ENCODE data around the gene NME9.

NME9 gene

DNA sequence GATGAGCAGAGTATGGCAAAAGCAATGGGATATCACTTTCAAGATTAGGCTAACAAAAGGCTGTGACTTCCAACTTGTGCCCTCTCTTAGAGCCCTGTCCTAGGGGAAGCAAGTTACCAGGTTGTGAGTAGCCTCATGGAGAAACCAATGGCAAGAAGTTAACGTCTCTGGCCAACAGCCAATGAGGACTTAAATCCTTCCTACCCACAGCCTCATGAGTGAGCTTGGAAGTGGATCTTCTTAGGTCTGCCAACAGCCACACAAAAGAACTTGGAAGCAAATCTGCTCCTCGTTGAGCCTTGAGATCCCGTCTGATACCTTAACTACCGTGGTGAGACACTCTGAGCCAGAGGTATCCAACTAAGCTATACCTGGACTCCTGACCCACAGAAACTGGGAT, 5.7 kb downstream of the NME9 start:
- no peak for DNase-seq
- no peaks in the 10 kb centered on the region for H3K4me1 ChIP-seq (ENCODE audit: low read length)
- no peak overlapping the region for H3K4me2 ChIP-seq (ENCODE audit: low read depth, low read length)
- H3K9me3 ChIP-seq (replicated peaks; ENCODE audit: insufficient read depth, low read length) = no peaks in the 10 kb centered on the region
- no peaks in the 10 kb centered on the region for H3K36me3 ChIP-seq (replicated peaks; ENCODE audit: insufficient read depth, low read length)
- no peaks in the 10 kb centered on the region for H3K27me3 ChIP-seq (replicated peaks; ENCODE audit: insufficient read depth, low read length)
- H3K4me3 ChIP-seq (ENCODE audit: low read length) = no peak overlapping the region
- no peak overlapping the region for H3K9ac ChIP-seq (ENCODE audit: low read length)
- TF ChIP-seq EZH2phosphoT487 (IDR thresholded peaks at IDR 0.05; ENCODE audit: low read length) (no peak), EZH2 (optimal IDR thresholded peaks at IDR 0.05; ENCODE audit: low read depth, low read length) (no peak)
- TF ChIP-seq, protein P1, sequence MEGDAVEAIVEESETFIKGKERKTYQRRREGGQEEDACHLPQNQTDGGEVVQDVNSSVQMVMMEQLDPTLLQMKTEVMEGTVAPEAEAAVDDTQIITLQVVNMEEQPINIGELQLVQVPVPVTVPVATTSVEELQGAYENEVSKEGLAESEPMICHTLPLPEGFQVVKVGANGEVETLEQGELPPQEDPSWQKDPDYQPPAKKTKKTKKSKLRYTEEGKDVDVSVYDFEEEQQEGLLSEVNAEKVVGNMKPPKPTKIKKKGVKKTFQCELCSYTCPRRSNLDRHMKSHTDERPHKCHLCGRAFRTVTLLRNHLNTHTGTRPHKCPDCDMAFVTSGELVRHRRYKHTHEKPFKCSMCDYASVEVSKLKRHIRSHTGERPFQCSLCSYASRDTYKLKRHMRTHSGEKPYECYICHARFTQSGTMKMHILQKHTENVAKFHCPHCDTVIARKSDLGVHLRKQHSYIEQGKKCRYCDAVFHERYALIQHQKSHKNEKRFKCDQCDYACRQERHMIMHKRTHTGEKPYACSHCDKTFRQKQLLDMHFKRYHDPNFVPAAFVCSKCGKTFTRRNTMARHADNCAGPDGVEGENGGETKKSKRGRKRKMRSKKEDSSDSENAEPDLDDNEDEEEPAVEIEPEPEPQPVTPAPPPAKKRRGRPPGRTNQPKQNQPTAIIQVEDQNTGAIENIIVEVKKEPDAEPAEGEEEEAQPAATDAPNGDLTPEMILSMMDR (IDR thresholded peaks at IDR 0.05; ENCODE audit: low read length) = no peak
- no peaks in the 10 kb centered on the region for H3K9me2 ChIP-seq (replicated peaks; ENCODE audit: insufficient read depth, low read length)
- no peaks in the 10 kb centered on the region for H4K20me1 ChIP-seq (ENCODE audit: insufficient read depth, low read length)
- no peaks in the 10 kb centered on the region for H3F3A ChIP-seq (ENCODE audit: insufficient read depth, low read length)
- no peaks in the 10 kb centered on the region for H3K79me2 ChIP-seq (ENCODE audit: low read length)
- H3K27ac ChIP-seq (ENCODE audit: low read length) = no peak overlapping the region
- H2AFZ ChIP-seq (ENCODE audit: low read length) = no peak overlapping the region

DNA sequence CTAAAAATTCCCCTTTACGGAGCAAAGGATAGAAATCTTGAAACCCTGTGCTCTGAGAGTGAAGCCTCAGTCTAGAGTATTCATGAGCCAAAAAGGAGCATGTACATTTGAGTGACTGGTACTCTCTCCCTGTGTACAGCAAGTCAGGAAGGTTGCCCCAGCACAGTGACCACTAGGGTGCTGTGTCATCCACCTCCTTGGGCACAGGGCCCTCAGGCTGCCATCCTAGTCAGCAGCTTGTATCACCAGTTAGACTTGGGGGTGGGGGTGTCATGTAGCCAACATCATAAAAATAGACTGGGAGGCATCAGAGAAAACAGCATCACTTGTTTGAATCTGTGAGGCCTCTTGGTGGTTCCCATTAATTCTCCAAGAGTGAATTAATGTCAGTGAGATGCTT, 12.0 kb downstream of the NME9 start:
- TF ChIP-seq, protein P1 (IDR thresholded peaks at IDR 0.05; ENCODE audit: low read length) = no peak
- TF ChIP-seq EZH2phosphoT487 (IDR thresholded peaks at IDR 0.05; ENCODE audit: low read length) (no peak), EZH2 (optimal IDR thresholded peaks at IDR 0.05; ENCODE audit: low read depth, low read length) (no peak)
- no peaks in the 10 kb centered on the region for H3K79me2 ChIP-seq (ENCODE audit: low read length)

DNA sequence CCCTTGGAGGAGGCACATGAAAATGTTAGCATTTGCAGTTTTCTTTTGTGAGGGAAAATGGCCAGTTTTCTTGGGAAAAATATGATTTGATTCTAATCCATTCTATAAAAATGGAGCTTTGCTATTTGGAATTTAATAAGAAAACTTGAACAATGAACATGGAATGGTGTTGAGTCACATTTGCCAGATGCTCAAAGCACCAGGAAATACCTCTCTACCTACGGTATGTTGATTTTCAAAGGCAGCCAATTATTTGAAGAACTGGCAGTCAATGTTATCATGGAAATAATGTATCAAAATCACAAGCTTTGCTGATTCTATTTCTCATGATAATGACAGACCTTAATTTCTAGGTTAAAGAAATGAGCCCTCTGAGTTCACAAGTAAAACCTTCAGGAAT, 14.9 kb downstream of the NME9 start:
- H3K9me2 ChIP-seq (replicated peaks; ENCODE audit: insufficient read depth, low read length) = no peaks in the 10 kb centered on the region
- no peaks in the 10 kb centered on the region for H3K36me3 ChIP-seq (replicated peaks; ENCODE audit: insufficient read depth, low read length)
- no peaks in the 10 kb centered on the region for H4K20me1 ChIP-seq (ENCODE audit: insufficient read depth, low read length)
- no peak overlapping the region for H2AFZ ChIP-seq (ENCODE audit: low read length)
- no peak overlapping the region for H3K4me3 ChIP-seq (ENCODE audit: low read length)
- H3K4me2 ChIP-seq (ENCODE audit: low read depth, low read length) = no peak overlapping the region
- H3K27ac ChIP-seq (ENCODE audit: low read length) = no peak overlapping the region
- H3F3A ChIP-seq (ENCODE audit: insufficient read depth, low read length) = no peaks in the 10 kb centered on the region
- no peaks in the 10 kb centered on the region for H3K4me1 ChIP-seq (ENCODE audit: low read length)
- no peaks in the 10 kb centered on the region; the same call in 1 of the 2 replicates for H3K9me3 ChIP-seq (replicated peaks; ENCODE audit: insufficient read depth, low read length)
- TF ChIP-seq EZH2 (optimal IDR thresholded peaks at IDR 0.05; ENCODE audit: low read depth, low read length) (no peak), EZH2phosphoT487 (IDR thresholded peaks at IDR 0.05; ENCODE audit: low read length) (no peak)
- TF ChIP-seq, protein P1 (IDR thresholded peaks at IDR 0.05; ENCODE audit: low read length) = no peak
- H3K79me2 ChIP-seq (ENCODE audit: low read length) = no peaks in the 10 kb centered on the region
- H3K9ac ChIP-seq (ENCODE audit: low read length) = no peak overlapping the region
- no peak for DNase-seq
- no peaks in the 10 kb centered on the region for H3K27me3 ChIP-seq (replicated peaks; ENCODE audit: insufficient read depth, low read length)

More for the DNA sequence above, 12.0 kb downstream of the NME9 start:
- Histone ChIP-seq H4K20me1 (ENCODE audit: insufficient read depth, low read length) (no peaks in the 10 kb centered on the region), H3K9me2 (replicated peaks; ENCODE audit: insufficient read depth, low read length) (no peaks in the 10 kb centered on the region), H3K27ac (ENCODE audit: low read length) (no peak overlapping the region), H3K9ac (ENCODE audit: low read length) (no peak overlapping the region), H3F3A (ENCODE audit: insufficient read depth, low read length) (no peaks in the 10 kb centered on the region), H3K9me3 (replicated peaks; ENCODE audit: insufficient read depth, low read length) (no peaks in the 10 kb centered on the region), H3K36me3 (replicated peaks; ENCODE audit: insufficient read depth, low read length) (no peaks in the 10 kb centered on the region), H3K4me3 (ENCODE audit: low read length) (no peak overlapping the region), H3K4me2 (ENCODE audit: low read depth, low read length) (no peak overlapping the region), H2AFZ (ENCODE audit: low read length) (no peak overlapping the region), H3K4me1 (ENCODE audit: low read length) (no peaks in the 10 kb centered on the region), H3K27me3 (replicated peaks; ENCODE audit: insufficient read depth, low read length) (no peaks in the 10 kb centered on the region)
- no peak for DNase-seq

All from MM.1S (cell line).